Keratinocyte (primary cell): ENCODE measurements around the gene PLEKHH1. TPM values are rescaled to one million over a fixed set of nuclear protein-coding genes. Genes with fewer than 3 reads are reported as not detected.

Source experiments
- DNase-seq: peaks from one replicate; pipeline ENCODE4 v3.0.0-alpha.2; 2011; ENCODE audit warnings: low read depth, missing footprints, low spot score
- FAIRE-seq: peaks from 2 replicates; lab custom pipeline; 2011; peaks lifted over from hg19 to GRCh38; lab: Jason Lieb, UNC
- H2AFZ ChIP-seq: 2 replicates; pipeline ENCODE4 v1.6.0; 2012; ENCODE audit warnings: low read length, control low read depth, inconsistent platforms; ENCODE audit not compliant: control insufficient read depth
- H3K27ac ChIP-seq: 2 replicates; pipeline ENCODE4 v1.5.1; 2011; ENCODE audit warnings: low read length; ENCODE audit not compliant: control insufficient read depth, insufficient read depth
- H3K27me3 ChIP-seq: 3 replicates; pipeline ENCODE4 v1.6.0; 2011; ENCODE audit warnings: low read length; ENCODE audit not compliant: control insufficient read depth, insufficient read depth; ENCODE audit errors: extremely low read depth
- H3K36me3 ChIP-seq, 2 experiments: 2 replicates in 1 of 2; 3 replicates in 1 of 2; pipeline ENCODE4 v1.5.1; 2011; ENCODE audit warnings: low read length in 2 of 2, mild to moderate bottlenecking in 1 of 2; ENCODE audit not compliant: control insufficient read depth in 2 of 2, insufficient read depth in 2 of 2; ENCODE audit errors: extremely low read depth in 1 of 2
- H3K4me1 ChIP-seq: 3 replicates; pipeline ENCODE4 v1.5.1; 2011; ENCODE audit warnings: low read length; ENCODE audit not compliant: control insufficient read depth, insufficient read depth; ENCODE audit errors: extremely low read depth
- H3K4me2 ChIP-seq: 3 replicates; pipeline ENCODE4 v1.6.0; 2011; ENCODE audit warnings: low read depth, low read length; ENCODE audit not compliant: control insufficient read depth, insufficient read depth; ENCODE audit errors: extremely low read depth
- H3K4me3 ChIP-seq, 3 experiments: fragments of 200-600 bp in 1 of 3; sonication (generic) in 1 of 3; 2 replicates in 2 of 3; 3 replicates in 1 of 3; pipeline ENCODE4 v1.5.1; 2011 to 2016; ENCODE audit warnings: low read length in 3 of 3, mild to moderate bottlenecking in 3 of 3, control low read depth in 2 of 3, inconsistent platforms in 1 of 3, low read depth in 1 of 3, mixed read lengths in 1 of 3, mixed run types in 1 of 3, moderate library complexity in 1 of 3; ENCODE audit not compliant: control insufficient read depth in 2 of 3, insufficient read depth in 2 of 3; ENCODE audit errors: extremely low read depth in 1 of 3
- H3K79me2 ChIP-seq: 2 replicates; pipeline ENCODE4 v1.6.0; 2012; ENCODE audit warnings: low read length; ENCODE audit not compliant: control insufficient read depth, insufficient read depth
- H3K9ac ChIP-seq: 3 replicates; pipeline ENCODE4 v1.6.0; 2011; ENCODE audit warnings: low read length; ENCODE audit not compliant: control insufficient read depth, insufficient read depth; ENCODE audit errors: extremely low read depth
- H3K9me1 ChIP-seq: 3 replicates; pipeline ENCODE4 v1.6.0; 2011; ENCODE audit warnings: low read length; ENCODE audit not compliant: control insufficient read depth, insufficient read depth; ENCODE audit errors: extremely low read depth
- H3K9me3 ChIP-seq: 2 replicates; pipeline ENCODE4 v1.5.1; 2012; ENCODE audit warnings: low read depth, low read length; ENCODE audit not compliant: control insufficient read depth
- H4K20me1 ChIP-seq: 3 replicates; pipeline ENCODE4 v1.6.0; 2011; ENCODE audit warnings: low read length; ENCODE audit not compliant: control insufficient read depth, insufficient read depth; ENCODE audit errors: extremely low read depth
- CTCF ChIP-seq, 3 experiments: IDR thresholded peaks in 1 of 3; conservative IDR thresholded peaks in 1 of 3; optimal IDR thresholded peaks in 1 of 3; 2 replicates in 2 of 3; 3 replicates in 1 of 3; pipeline versions ENCODE3 to v1.5.1; 2011; ENCODE audit warnings: low read length in 3 of 3, mild to moderate bottlenecking in 3 of 3, moderate library complexity in 2 of 3, control low read depth in 1 of 3, inconsistent platforms in 1 of 3; ENCODE audit not compliant: insufficient read depth in 2 of 3; ENCODE audit errors: extremely low read depth in 1 of 3
- EZH2 ChIP-seq: IDR thresholded peaks from one replicate; pipeline ENCODE4 v1.6.1; 2012; ENCODE audit warnings: inconsistent platforms, mild to moderate bottlenecking, low read length, moderate library complexity
- dilution Hi-C: fragments of 300-500 bp; cut with MboI; formaldehyde crosslinking; loops from one replicate; pipeline ENCODE4 v1.7.0; 2020; ENCODE audit warnings: low sequenced_read_pairs; ENCODE audit not compliant: extremely low pct_ligation_motif_present
- polyA plus RNA-seq, 5 experiments: library from polyadenylated mRNA; depleted of rRNA in 3 of 5; stranded (reverse) in 3 of 5; stranded (forward) in 1 of 5; unstranded in 1 of 5; fragments of >200 nt; gene quantifications; 1 replicate in 1 of 5; 2 replicates in 3 of 5; 3 replicates in 1 of 5; pipeline versions ENCODE4 v1.2.1 to v1.2.3, GENCODE V29; 2011 to 2012; ENCODE audit warnings: missing spikeins in 2 of 5, low read depth in 1 of 5, low replicate concordance in 1 of 5

PLEKHH1 gene
- polyA plus RNA-seq, 1 donor (not counting 4 experiments of a cell fraction or from before 2014, with no cell fraction given), result 4.4 TPM

GRCh38 chr14:67523764-67524633, 9.1 kb upstream of the PLEKHH1 start:
- FAIRE-seq, result no peak
- Histone ChIP-seq H3K79me2 (no peaks in the 10 kb centered on the region), H2AFZ (no peak overlapping the region), H3K27me3 (peaks cover 6% of the 10 kb centered on the region), H4K20me1 (no peaks in the 10 kb centered on the region), H3K36me3 (no peaks in the 10 kb centered on the region), H3K27ac (no peak overlapping the region), H3K9me3 (no peaks in the 10 kb centered on the region), H3K4me2 (no peak overlapping the region), H3K4me3 (no peak overlapping the region), H3K4me1 (no peaks in the 10 kb centered on the region), H3K9me1 (no peaks in the 10 kb centered on the region), H3K9ac (no peak overlapping the region)
- dilution Hi-C loops, result no loop called here
- no peak for DNase-seq
- TF ChIP-seq EZH2, result no peak
- TF ChIP-seq CTCF (optimal IDR thresholded peaks at IDR 0.05 in 1 of 3, IDR thresholded peaks at IDR 0.05 in 1 of 3, conservative IDR thresholded peaks at IDR 0.05 in 1 of 3; ENCODE audit: extremely low read depth in 1 of 3, insufficient read depth in 2 of 3, low read length in 3 of 3), result no peak

- FAIRE-seq, result no peak
Observed at GRCh38 chr14:67524634-67524963, 8.5 kb upstream of the PLEKHH1 start.

More at GRCh38 chr14:67524634-67524963, 8.5 kb upstream of the PLEKHH1 start:
- no peaks in the 10 kb centered on the region for H3K79me2 ChIP-seq
- no peaks in the 10 kb centered on the region for H3K9me1 ChIP-seq
- H3K27me3 ChIP-seq, result peaks cover 3% of the 10 kb centered on the region
- no peak for DNase-seq
- H3K9me3 ChIP-seq, result no peaks in the 10 kb centered on the region
- no peak overlapping the region for H2AFZ ChIP-seq
- dilution Hi-C loops, result no loop called here
- no peak overlapping the region for H3K27ac ChIP-seq
- H3K9ac ChIP-seq, result no peak overlapping the region
- H4K20me1 ChIP-seq, result no peaks in the 10 kb centered on the region
- no peaks in the 10 kb centered on the region for H3K36me3 ChIP-seq
- no peaks in the 10 kb centered on the region for H3K4me1 ChIP-seq
- no peak overlapping the region for H3K4me3 ChIP-seq
- no peak overlapping the region for H3K4me2 ChIP-seq
- no peak for TF ChIP-seq EZH2
- TF ChIP-seq CTCF (optimal IDR thresholded peaks at IDR 0.05 in 1 of 3, IDR thresholded peaks at IDR 0.05 in 1 of 3, conservative IDR thresholded peaks at IDR 0.05 in 1 of 3; ENCODE audit: extremely low read depth in 1 of 3, insufficient read depth in 2 of 3, low read length in 3 of 3), result no peak
